Effector memory CD4-positive, alpha-beta T cell (primary cell): ENCODE measurements around the gene BLOC1S6.
A peak's percentile ranks its signal among the peaks of the same experiment; 100 is the strongest.

Source experiments
- DNase-seq, 3 donors: peaks; one replicate each; pipeline ENCODE4 v3.0.0-alpha.2; 2020
- H3K27ac ChIP-seq: 2 replicates; pipeline ENCODE4 v1.7.0; 2013; ENCODE audit warnings: mild to moderate bottlenecking, low read length, moderate library complexity; ENCODE audit not compliant: insufficient read depth, poor library complexity, severe bottlenecking
- H3K27me3 ChIP-seq: replicated peaks from 2 replicates; pipeline ENCODE4 v1.7.0; 2013; ENCODE audit warnings: mild to moderate bottlenecking, low read length; ENCODE audit not compliant: insufficient read depth, control insufficient read depth, poor library complexity, severe bottlenecking
- H3K36me3 ChIP-seq: 2 replicates; pipeline ENCODE4 v1.7.0; 2013; ENCODE audit warnings: mild to moderate bottlenecking, low read length, moderate library complexity; ENCODE audit not compliant: control insufficient read depth, insufficient read depth
- H3K4me1 ChIP-seq: 2 replicates; pipeline ENCODE4 v1.7.0; 2013; ENCODE audit warnings: low read length, mild to moderate bottlenecking; ENCODE audit not compliant: control insufficient read depth, insufficient read depth, poor library complexity, severe bottlenecking
- H3K4me3 ChIP-seq: 2 replicates; pipeline ENCODE4 v1.7.0; 2013; ENCODE audit warnings: low read length, low read depth, mild to moderate bottlenecking; ENCODE audit not compliant: insufficient read depth, poor library complexity, severe bottlenecking
- H3K9me3 ChIP-seq: 2 replicates; pipeline ENCODE4 v1.7.0; 2013; ENCODE audit warnings: mild to moderate bottlenecking, low read length, moderate library complexity; ENCODE audit not compliant: control insufficient read depth

BLOC1S6 gene

GRCh38 chr15:45612790-45613415 lies 25.7 kb downstream of the BLOC1S6 start:
- H3K4me1 ChIP-seq, result no peaks in the 10 kb centered on the region

GRCh38 chr15:45616901-45617323 lies 29.7 kb downstream of the BLOC1S6 start:
- Histone ChIP-seq H3K36me3 (no peaks in the 10 kb centered on the region), H3K27me3 (no peaks in the 10 kb centered on the region), H3K9me3 (no peaks in the 10 kb centered on the region), H3K27ac (no peak overlapping the region), H3K4me3 (no peak overlapping the region), H3K4me1 (no peaks in the 10 kb centered on the region)
- no peak for DNase-seq

More at GRCh38 chr15:45612790-45613415, 25.7 kb downstream of the BLOC1S6 start:
- H3K27me3 ChIP-seq, result no peaks in the 10 kb centered on the region
- no peak overlapping the region for H3K4me3 ChIP-seq
- H3K9me3 ChIP-seq, result no peaks in the 10 kb centered on the region
- H3K27ac ChIP-seq, result no peak overlapping the region
- no peaks in the 10 kb centered on the region for H3K36me3 ChIP-seq
- DNase-seq, result no peak

GRCh38 chr15:45618813-45619212 lies 31.6 kb downstream of the BLOC1S6 start:
- H3K4me1 ChIP-seq, result no peaks in the 10 kb centered on the region
- no peaks in the 10 kb centered on the region for H3K27me3 ChIP-seq
- H3K4me3 ChIP-seq, result no peak overlapping the region
- H3K9me3 ChIP-seq, result no peaks in the 10 kb centered on the region
- H3K36me3 ChIP-seq, result no peaks in the 10 kb centered on the region
- no peak overlapping the region for H3K27ac ChIP-seq
- no peak for DNase-seq

- no peak overlapping the region for H3K27ac ChIP-seq
- DNase-seq, result no peak
- H3K36me3 ChIP-seq, result no peaks in the 10 kb centered on the region
- no peaks in the 10 kb centered on the region for H3K27me3 ChIP-seq
- no peak overlapping the region for H3K4me3 ChIP-seq
- peaks cover 4% of the 10 kb centered on the region for H3K9me3 ChIP-seq
- H3K4me1 ChIP-seq, result no peaks in the 10 kb centered on the region
Observed at GRCh38 chr15:45628136-45628535, 41.0 kb downstream of the BLOC1S6 start.

GRCh38 chr15:45630917-45631691 lies 43.9 kb downstream of the BLOC1S6 start:
- Histone ChIP-seq H3K27me3 (no peaks in the 10 kb centered on the region), H3K4me3 (no peak overlapping the region), H3K4me1 (peaks cover 9% of the 10 kb centered on the region), H3K36me3 (no peaks in the 10 kb centered on the region), H3K9me3 (peaks cover 2% of the 10 kb centered on the region), H3K27ac (no peak overlapping the region)
- DNase-seq, result no peak

GRCh38 chr15:45631776-45632175 lies 44.6 kb downstream of the BLOC1S6 start:
- Histone ChIP-seq H3K27ac (no peak overlapping the region), H3K4me1 (peaks cover 15% of the 10 kb centered on the region), H3K36me3 (no peaks in the 10 kb centered on the region), H3K9me3 (no peaks in the 10 kb centered on the region), H3K4me3 (no peak overlapping the region), H3K27me3 (no peaks in the 10 kb centered on the region)
- DNase-seq, result no peak

- Histone ChIP-seq H3K4me3 (peak within 1 kb of the TSS; percentile 91), H3K27me3 (no peaks in the 10 kb centered on the region), H3K36me3 (peaks cover 4% of the 10 kb centered on the region), H3K27ac (peak within 1 kb of the TSS; percentile 80), H3K9me3 (no peaks in the 10 kb centered on the region), H3K4me1 (peaks cover 21% of the 10 kb centered on the region)
- peak; percentile 42 to 51 (median 47) for DNase-seq
Observed at GRCh38 chr15:45634432-45635190, 47.4 kb downstream of the BLOC1S6 start, which contains the start of gene SQOR. Gene SQOR (plus strand): TSS chr15:45635029. CDS start chr15:45658924, 23,895 bp downstream.

GRCh38 chr15:45635191-45635638 lies 48.0 kb downstream of the BLOC1S6 start:
- DNase-seq, result peak; percentile 41 to 50 (median 43)
- H3K9me3 ChIP-seq, result no peaks in the 10 kb centered on the region
- peaks cover 21% of the 10 kb centered on the region for H3K4me1 ChIP-seq
- peaks cover 5% of the 10 kb centered on the region for H3K36me3 ChIP-seq
- peak overlapping the region; percentile 80 for H3K27ac ChIP-seq
- H3K27me3 ChIP-seq, result no peaks in the 10 kb centered on the region
- H3K4me3 ChIP-seq, result peak overlapping the region; percentile 91

GRCh38 chr15:45635763-45636292 lies 48.6 kb downstream of the BLOC1S6 start:
- Histone ChIP-seq H3K27me3 (no peaks in the 10 kb centered on the region), H3K4me3 (peak overlapping the region; percentile 91), H3K27ac (peak overlapping the region; percentile 80), H3K9me3 (no peaks in the 10 kb centered on the region), H3K4me1 (peaks cover 21% of the 10 kb centered on the region), H3K36me3 (peaks cover 5% of the 10 kb centered on the region)
- no peak for DNase-seq
